Endodermal cell (in vitro differentiated cells): ENCODE data around the gene ELMO1. TPM values are rescaled to one million over a fixed set of nuclear protein-coding genes. Genes with fewer than 3 reads are reported as not detected.

Source experiments
- DNase-seq: peaks from one replicate; pipeline ENCODE4 v3.0.0-alpha.2; 2017
- H3K27ac ChIP-seq: 2 replicates; pipeline ENCODE4 v1.5.1; 2013; ENCODE audit warnings: mild to moderate bottlenecking, low read depth, low read length, moderate library complexity
- H3K27me3 ChIP-seq: 2 replicates; pipeline ENCODE4 v1.6.1; 2013; ENCODE audit warnings: mild to moderate bottlenecking, low read length, moderate library complexity; ENCODE audit not compliant: insufficient read depth, control insufficient read depth, poor library complexity, severe bottlenecking
- H3K36me3 ChIP-seq: 2 replicates; pipeline ENCODE4 v1.7.0; 2013; ENCODE audit warnings: mild to moderate bottlenecking, low read length, moderate library complexity; ENCODE audit not compliant: control insufficient read depth, insufficient read depth
- H3K4me1 ChIP-seq: one replicate; pipeline ENCODE4 v1.7.0; 2013; ENCODE audit warnings: low read length; ENCODE audit not compliant: control insufficient read depth, insufficient read depth
- H3K4me3 ChIP-seq: 2 replicates; pipeline ENCODE4 v1.5.1; 2013; ENCODE audit warnings: mild to moderate bottlenecking, low read length, moderate library complexity
- H3K9ac ChIP-seq: 2 replicates; pipeline ENCODE4 v1.6.1; 2013; ENCODE audit warnings: mild to moderate bottlenecking, low read length, moderate library complexity; ENCODE audit not compliant: poor library complexity, severe bottlenecking; ENCODE audit errors: extremely low read depth
- H3K9me3 ChIP-seq: 2 replicates; pipeline ENCODE4 v1.6.1; 2013; ENCODE audit warnings: mild to moderate bottlenecking, low read length, moderate library complexity; ENCODE audit not compliant: control insufficient read depth
- H3K27ac Mint-ChIP-seq: 2 replicates; pipeline ENCODE4 v1.8.0; 2020; ENCODE audit warnings: mixed read lengths
- H3K27me3 Mint-ChIP-seq: 2 replicates; pipeline ENCODE4 v1.8.0; 2021; ENCODE audit warnings: mild to moderate bottlenecking, mixed read lengths; ENCODE audit not compliant: insufficient read depth
- H3K36me3 Mint-ChIP-seq: 2 replicates; pipeline ENCODE4 v1.8.0; 2020; ENCODE audit warnings: low read depth, mixed read lengths
- H3K4me1 Mint-ChIP-seq: 2 replicates; pipeline ENCODE4 v1.8.0; 2020; ENCODE audit warnings: mixed read lengths
- H3K4me3 Mint-ChIP-seq: 2 replicates; pipeline ENCODE4 v1.8.0; 2020; ENCODE audit warnings: mild to moderate bottlenecking, moderate library complexity, mixed read lengths
- H3K9me3 Mint-ChIP-seq: 2 replicates; pipeline ENCODE4 v1.8.0; 2020; ENCODE audit warnings: mild to moderate bottlenecking, mixed read lengths
- CTCF ChIP-seq: fragments of 200-600 bp; sonication (generic); conservative IDR thresholded peaks from 2 replicates; pipeline ENCODE4 v1.5.0; 2021; ENCODE audit warnings: antibody characterized with exemption, mild to moderate bottlenecking
- WGBS, 2 experiments: methylation state at CpG; one replicate each; pipeline versions ENCODE4 v1.1.5 to v1.1.7; 2013; ENCODE audit warnings: missing lambda C conversion rate in 2 of 2, mixed read lengths in 1 of 2; ENCODE audit not compliant: insufficient coverage in 1 of 2, insufficient read length in 1 of 2; 5-methylcytosine and 5-hydroxymethylcytosine counted together
- total RNA-seq, 2 donors: library from RNA; stranded (reverse); fragmentation: NEBNext Ultra II Directional in 1 of 2; extraction: Animal tissue kit (Norgen Biotek cat#: 25700) in 1 of 2; gene quantifications; 2 replicates in 1 of 2; 3 replicates in 1 of 2; pipeline ENCODE4 v1.2.1, GENCODE V29; 2021

Gene ELMO1
- total RNA-seq, 2 donors from 2014 or later, result 120 to 131 TPM

- no peak overlapping the region for H3K9ac ChIP-seq
- H3K4me1 Mint-ChIP-seq, result peaks cover 14% of the 10 kb centered on the region
Observed at GRCh38 chr7:37211097-37211880, 237.4 kb downstream of the ELMO1 start.

GRCh38 chr7:37209195-37209594, 239.5 kb downstream of the ELMO1 start:
- no peak overlapping the region for H3K27ac ChIP-seq
- H3K4me1 Mint-ChIP-seq, result no peaks in the 10 kb centered on the region
- H3K9me3 Mint-ChIP-seq, result no peaks in the 10 kb centered on the region

More at GRCh38 chr7:37211097-37211880, 237.4 kb downstream of the ELMO1 start:
- Histone ChIP-seq H3K4me1 (no peaks in the 10 kb centered on the region), H3K27me3 (no peaks in the 10 kb centered on the region), H3K36me3 (peaks cover 53% of the 10 kb centered on the region), H3K4me3 (no peak overlapping the region), H3K9me3 (no peaks in the 10 kb centered on the region), H3K27ac (no peak overlapping the region)
- no peak overlapping the region for H3K27ac Mint-ChIP-seq
- no peaks in the 10 kb centered on the region for H3K27me3 Mint-ChIP-seq
- WGBS, 2 experiments, result 93 to 98% methylated on average over 12 to 16 of the region's 16 CpGs
- no peak overlapping the region for H3K4me3 Mint-ChIP-seq
- DNase-seq, result peak; percentile 31
- TF ChIP-seq CTCF, result no peak
- H3K9me3 Mint-ChIP-seq, result no peaks in the 10 kb centered on the region
- peaks cover 74% of the 10 kb centered on the region for H3K36me3 Mint-ChIP-seq

GRCh38 chr7:37208528-37208927, 240.1 kb downstream of the ELMO1 start:
- Histone ChIP-seq H3K4me3 (no peak overlapping the region), H3K36me3 (peaks cover 66% of the 10 kb centered on the region), H3K4me1 (no peaks in the 10 kb centered on the region), H3K27me3 (no peaks in the 10 kb centered on the region), H3K27ac (no peak overlapping the region), H3K9me3 (peaks cover 15% of the 10 kb centered on the region), H3K9ac (no peak overlapping the region)
- no peak overlapping the region for H3K27ac Mint-ChIP-seq
- H3K4me3 Mint-ChIP-seq, result no peak overlapping the region
- TF ChIP-seq CTCF, result peak; percentile 72
- H3K36me3 Mint-ChIP-seq, result peaks cover 79% of the 10 kb centered on the region
- DNase-seq, result peak; percentile 72
- H3K9me3 Mint-ChIP-seq, result no peaks in the 10 kb centered on the region
- no peaks in the 10 kb centered on the region for H3K4me1 Mint-ChIP-seq
- WGBS, 2 experiments, result 52 to 54% methylated on average over 3 to 5 of the region's 5 CpGs
- H3K27me3 Mint-ChIP-seq, result no peaks in the 10 kb centered on the region

More at GRCh38 chr7:37209195-37209594, 239.5 kb downstream of the ELMO1 start:
- peaks cover 79% of the 10 kb centered on the region for H3K36me3 Mint-ChIP-seq
- Histone ChIP-seq H3K4me1 (no peaks in the 10 kb centered on the region), H3K27me3 (no peaks in the 10 kb centered on the region), H3K36me3 (peaks cover 73% of the 10 kb centered on the region), H3K9me3 (peaks cover 15% of the 10 kb centered on the region), H3K4me3 (no peak overlapping the region), H3K9ac (no peak overlapping the region)
- WGBS, 2 experiments, result 90 to 96% methylated on average over 3 of the region's 3 CpGs
- H3K4me3 Mint-ChIP-seq, result no peak overlapping the region
- no peak overlapping the region for H3K27ac Mint-ChIP-seq
- TF ChIP-seq CTCF, result no peak
- DNase-seq, result no peak
- no peaks in the 10 kb centered on the region for H3K27me3 Mint-ChIP-seq
